ENCODE results near the gene FBXW4. TPM values are rescaled to one million over a fixed set of nuclear protein-coding genes. Genes with fewer than 3 reads are reported as not detected.
A peak's percentile ranks its signal among the peaks of the same experiment; 100 is the strongest.
"Not testable (repeated sequence)": the region's sequence is repeated elsewhere in the genome, so short reads cannot be mapped to it uniquely, and the experiment has no call there.

FBXW4 gene
- total RNA-seq, 2 experiments from 2014 or later = 40.4 to 40.9 TPM

GRCh38 chr10:101607124-101607523, 87.8 kb downstream of the FBXW4 start:
- Mint-ChIP-seq H3K27me3 (ENCODE audit: low read depth) (no peaks in the 10 kb centered on the region), H3K27ac (peak overlapping the region; percentile 46), H3K4me3 (no peak overlapping the region), H3K4me1 (ENCODE audit: low read depth) (peaks cover 3% of the 10 kb centered on the region), H3K9me3 (no peaks in the 10 kb centered on the region), H3K36me3 (ENCODE audit: low read depth) (peaks cover 2% of the 10 kb centered on the region)
- no peak for DNase-seq
- intact Hi-C loops (cut with micrococcal nuclease) = no loop called here
- CTCF ChIA-PET = interaction anchor here (0.6 to 9.1 kb wide), 3 partner anchors 21 to 175 kb away, joined by 3 to 91 read pairs (median 3); partner anchors contain the start of gene NPM3

GRCh38 chr10:101602761-101603398, 92.1 kb downstream of the FBXW4 start:
- intact Hi-C loops (cut with micrococcal nuclease) = loop anchor here (1.0 kb wide), 3 partner anchors 118 to 238 kb away; no protein-coding TSS in a partner anchor
- no peak overlapping the region for H3K4me3 Mint-ChIP-seq
- H3K36me3 Mint-ChIP-seq (ENCODE audit: low read depth) = peaks cover 2% of the 10 kb centered on the region
- no peaks in the 10 kb centered on the region for H3K27me3 Mint-ChIP-seq (ENCODE audit: low read depth)
- peak; percentile 90 for DNase-seq
- CTCF ChIA-PET = interaction anchor here (0.6 to 9.1 kb wide), 19 partner anchors 8 to 286 kb away, joined by 3 to 91 read pairs (median 4); partner anchors contain the start of genes DPCD, NPM3 and POLL
- no peaks in the 10 kb centered on the region for H3K4me1 Mint-ChIP-seq (ENCODE audit: low read depth)
- H3K9me3 Mint-ChIP-seq = no peaks in the 10 kb centered on the region
- H3K27ac Mint-ChIP-seq = no peak overlapping the region

GRCh38 chr10:101601541-101601940, 93.4 kb downstream of the FBXW4 start:
- no peaks in the 10 kb centered on the region for H3K27me3 Mint-ChIP-seq (ENCODE audit: low read depth)
- no peak for DNase-seq
- intact Hi-C loops (cut with micrococcal nuclease) = no loop called here
- H3K4me3 Mint-ChIP-seq = no peak overlapping the region
- H3K36me3 Mint-ChIP-seq (ENCODE audit: low read depth) = peaks cover 1% of the 10 kb centered on the region
- no peak overlapping the region for H3K27ac Mint-ChIP-seq
- CTCF ChIA-PET = interaction anchor here (1.6 to 9.1 kb wide), 4 partner anchors 13 to 181 kb away, joined by 3 to 91 read pairs (median 12); partner anchors contain the start of genes DPCD, NPM3 and POLL
- no peaks in the 10 kb centered on the region for H3K9me3 Mint-ChIP-seq
- no peaks in the 10 kb centered on the region for H3K4me1 Mint-ChIP-seq (ENCODE audit: low read depth)

GRCh38 chr10:101597091-101597900, 97.7 kb downstream of the FBXW4 start:
- Mint-ChIP-seq H3K4me3 (no peak overlapping the region), H3K36me3 (ENCODE audit: low read depth) (no peaks in the 10 kb centered on the region), H3K9me3 (no peaks in the 10 kb centered on the region), H3K27ac (no peak overlapping the region), H3K4me1 (ENCODE audit: low read depth) (no peaks in the 10 kb centered on the region), H3K27me3 (ENCODE audit: low read depth) (no peaks in the 10 kb centered on the region)
- intact Hi-C loops (cut with micrococcal nuclease) = no loop called here
- no peak for DNase-seq
- CTCF ChIA-PET = interaction anchor here (1.2 to 4.1 kb wide), 3 partner anchors 10 to 184 kb away, joined by 3 to 16 read pairs (median 5); no protein-coding TSS in a partner anchor

GRCh38 chr10:101595591-101596433, 99.2 kb downstream of the FBXW4 start:
- H3K27me3 Mint-ChIP-seq (ENCODE audit: low read depth) = no peaks in the 10 kb centered on the region
- no peaks in the 10 kb centered on the region for H3K9me3 Mint-ChIP-seq
- intact Hi-C loops (cut with micrococcal nuclease) = no loop called here
- H3K4me3 Mint-ChIP-seq = no peak overlapping the region
- no peaks in the 10 kb centered on the region for H3K36me3 Mint-ChIP-seq (ENCODE audit: low read depth)
- no peak for DNase-seq
- CTCF ChIA-PET = interaction anchor here (0.7 to 4.1 kb wide), 5 partner anchors 9 to 185 kb away, joined by 3 to 16 read pairs (median 5); no protein-coding TSS in a partner anchor
- H3K4me1 Mint-ChIP-seq (ENCODE audit: low read depth) = no peaks in the 10 kb centered on the region
- no peak overlapping the region for H3K27ac Mint-ChIP-seq

GRCh38 chr10:101593331-101593730, 101.6 kb downstream of the FBXW4 start:
- H3K4me3 Mint-ChIP-seq; intact Hi-C loops (cut with micrococcal nuclease); H3K27me3 Mint-ChIP-seq (ENCODE audit: low read depth); H3K27ac Mint-ChIP-seq; H3K4me1 Mint-ChIP-seq (ENCODE audit: low read depth); H3K36me3 Mint-ChIP-seq (ENCODE audit: low read depth); H3K9me3 Mint-ChIP-seq; DNase-seq: not testable (repeated sequence)
- CTCF ChIA-PET = interaction anchor here (1.3 kb wide), 2 partner anchors 9 to 23 kb away, joined by 4 read pairs; no protein-coding TSS in a partner anchor

- Mint-ChIP-seq H3K4me1 (ENCODE audit: low read depth) (peaks cover 21% of the 10 kb centered on the region), H3K9me3 (no peaks in the 10 kb centered on the region), H3K27me3 (ENCODE audit: low read depth) (no peaks in the 10 kb centered on the region), H3K4me3 (peak overlapping the region; percentile 91), H3K36me3 (ENCODE audit: low read depth) (no peaks in the 10 kb centered on the region), H3K27ac (no peak overlapping the region)
- CTCF ChIA-PET = interaction anchor here (1.3 to 2.1 kb wide), 2 partner anchors 14 to 379 kb away, joined by 3 to 12 read pairs; no protein-coding TSS in a partner anchor
- DNase-seq = no peak
- intact Hi-C loops (cut with micrococcal nuclease) = loop anchor here (1.0 kb wide), 2 partner anchors 192 to 235 kb away; partner anchors contain the start of gene BTRC
Measured at GRCh38 chr10:101588879-101589278, 106.1 kb downstream of the FBXW4 start.

- Mint-ChIP-seq H3K27ac (peak within 1 kb of the TSS; percentile 78), H3K36me3 (ENCODE audit: low read depth) (no peaks in the 10 kb centered on the region), H3K9me3 (no peaks in the 10 kb centered on the region), H3K27me3 (ENCODE audit: low read depth) (no peaks in the 10 kb centered on the region), H3K4me1 (ENCODE audit: low read depth) (peaks cover 21% of the 10 kb centered on the region), H3K4me3 (peak within 1 kb of the TSS; percentile 91)
- CTCF ChIA-PET = interaction anchor here (0.7 to 2.2 kb wide), 6 partner anchors 8 to 379 kb away, joined by 3 to 12 read pairs (median 6); no protein-coding TSS in a partner anchor
- intact Hi-C loops (cut with micrococcal nuclease) = loop anchor here (1.0 kb wide), 2 partner anchors 193 to 234 kb away; partner anchors contain the start of gene BTRC
- DNase-seq = peak; percentile 97
Measured at GRCh38 chr10:101587725-101588653, 107.0 kb downstream of the FBXW4 start, which contains the start of the genes DPCD and POLL. Gene DPCD, plus strand, starts transcription at chr10:101588321. Its CDS starts 16 bp downstream, at chr10:101588337. Gene POLL, minus strand, starts transcription at chr10:101588257. Its CDS starts 897 bp downstream, at chr10:101587360.

- no peak for DNase-seq
- Mint-ChIP-seq H3K27me3 (ENCODE audit: low read depth) (no peaks in the 10 kb centered on the region), H3K9me3 (no peaks in the 10 kb centered on the region), H3K4me1 (ENCODE audit: low read depth) (peaks cover 21% of the 10 kb centered on the region), H3K36me3 (ENCODE audit: low read depth) (no peaks in the 10 kb centered on the region), H3K27ac (peak overlapping the region; percentile 31), H3K4me3 (peak overlapping the region; percentile 27)
- intact Hi-C loops (cut with micrococcal nuclease) = no loop called here
- CTCF ChIA-PET = interaction anchor here (1.0 to 1.3 kb wide), 3 partner anchors 17 to 444 kb away, joined by 3 to 4 read pairs (median 3); no protein-coding TSS in a partner anchor
Measured at GRCh38 chr10:101585841-101586240, 109.1 kb downstream of the FBXW4 start.

GRCh38 chr10:101580486-101581399, 114.2 kb downstream of the FBXW4 start:
- Mint-ChIP-seq H3K27me3 (ENCODE audit: low read depth) (no peaks in the 10 kb centered on the region), H3K4me3 (no peak overlapping the region)

More at GRCh38 chr10:101580486-101581399, 114.2 kb downstream of the FBXW4 start:
- Mint-ChIP-seq H3K36me3 (ENCODE audit: low read depth) (no peaks in the 10 kb centered on the region), H3K9me3 (no peaks in the 10 kb centered on the region), H3K4me1 (ENCODE audit: low read depth) (peaks cover 5% of the 10 kb centered on the region), H3K27ac (no peak overlapping the region)
- CTCF ChIA-PET = interaction anchor here (0.5 to 0.9 kb wide), 5 partner anchors 10 to 1783 kb away, joined by 3 to 4 read pairs (median 3); no protein-coding TSS in a partner anchor
- intact Hi-C loops (cut with micrococcal nuclease) = no loop called here
- no peak for DNase-seq

All from activated naive CD4-positive, alpha-beta T cell treated with anti-CD3 and anti-CD28 coated beads for 36 hours (primary cell).